ENCODE data around the gene SGSH. TPM values are rescaled to one million over a fixed set of nuclear protein-coding genes. Genes with fewer than 3 reads are reported as not detected.

SGSH gene
- total and polyA plus RNA-seq, 8 donors, result 21.4 to 65.2 (median 29.1) TPM

DNA sequence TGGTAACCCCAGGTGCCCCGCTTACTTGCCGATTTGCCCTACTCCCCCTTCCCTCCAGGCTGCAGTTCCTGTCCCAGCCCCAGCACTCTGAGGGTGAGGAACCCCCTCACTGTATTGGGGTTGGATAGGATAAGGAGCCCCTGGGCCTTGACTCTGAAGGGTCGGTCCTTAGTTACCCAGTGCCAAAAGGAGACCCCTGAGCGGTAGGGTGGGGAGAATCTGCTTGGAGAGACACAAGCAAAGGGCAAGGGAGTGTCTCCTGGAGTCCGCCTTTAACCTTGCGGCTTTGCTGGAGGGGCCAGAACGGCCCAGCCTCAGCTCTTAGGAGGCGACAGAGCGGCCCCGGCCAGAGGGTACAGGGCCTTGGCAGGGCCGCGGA lies 37.3 kb downstream of the SGSH start:
- intact Hi-C loops (cut with DNase I), result no loop called here
- Histone ChIP-seq H3K36me3 (no peaks in the 10 kb centered on the region), H3K4me3 (no peak overlapping the region), H3K27ac (no peak overlapping the region), H3K4me1 (peaks cover 0 to 2% (median 0%) of the 10 kb centered on the region in 3 donors), H3K9me3 (no peaks in the 10 kb centered on the region), H3K27me3 (no peaks in the 10 kb centered on the region)
- DNase-seq (no peak), FAIRE-seq (no peak), ATAC-seq (no peak)
- TF ChIP-seq CTCF (IDR thresholded peaks at IDR 0.05), result no peak
- WGBS, 2 donors, result 90 to 96% methylated on average over 12 of the region's 12 CpGs

GRCh38 chr17:80182118-80182844 lies 37.9 kb downstream of the SGSH start:
- 81 to 84% methylated on average over 29 to 30 of the region's 30 CpGs for WGBS, 2 donors
- no peaks in the 10 kb centered on the region for H3K4me1 ChIP-seq
- H3K27me3 ChIP-seq, result no peaks in the 10 kb centered on the region
- no peaks in the 10 kb centered on the region for H3K36me3 ChIP-seq
- no peak for TF ChIP-seq CTCF (IDR thresholded peaks at IDR 0.05)
- H3K4me3 ChIP-seq, result no peak overlapping the region
- intact Hi-C loops (cut with DNase I), result no loop called here
- H3K27ac ChIP-seq, result no peak overlapping the region
- DNase-seq (no peak), ATAC-seq (no peak), FAIRE-seq (no peak)
- no peaks in the 10 kb centered on the region for H3K9me3 ChIP-seq

DNA sequence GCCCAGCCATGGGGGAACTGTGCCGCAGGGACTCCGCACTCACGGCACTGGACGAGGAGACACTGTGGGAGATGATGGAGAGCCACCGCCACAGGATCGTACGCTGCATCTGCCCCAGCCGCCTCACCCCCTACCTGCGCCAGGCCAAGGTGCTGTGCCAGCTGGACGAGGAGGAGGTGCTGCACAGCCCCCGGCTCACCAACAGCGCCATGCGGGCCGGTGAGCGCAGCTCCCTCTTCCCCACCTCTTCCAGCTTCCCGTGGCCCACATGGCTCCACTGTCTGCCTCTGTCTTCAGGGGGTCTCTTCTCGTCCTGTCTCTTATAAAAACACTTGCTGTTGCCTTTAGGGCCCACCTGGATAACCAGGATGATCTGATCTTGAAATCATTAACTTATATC lies 38.7 kb downstream of the SGSH start:
- Histone ChIP-seq H3K9me3 (no peaks in the 10 kb centered on the region), H3K27ac (no peak overlapping the region), H3K4me3 (no peak overlapping the region), H3K27me3 (no peaks in the 10 kb centered on the region), H3K36me3 (no peaks in the 10 kb centered on the region), H3K4me1 (no peaks in the 10 kb centered on the region)
- TF ChIP-seq CTCF (IDR thresholded peaks at IDR 0.05), result no peak
- 84 to 94% methylated on average over 16 to 17 of the region's 17 CpGs for WGBS, 2 donors
- DNase-seq (no peak), ATAC-seq (no peak), FAIRE-seq (no peak)
- intact Hi-C loops (cut with DNase I), result no loop called here

DNA sequence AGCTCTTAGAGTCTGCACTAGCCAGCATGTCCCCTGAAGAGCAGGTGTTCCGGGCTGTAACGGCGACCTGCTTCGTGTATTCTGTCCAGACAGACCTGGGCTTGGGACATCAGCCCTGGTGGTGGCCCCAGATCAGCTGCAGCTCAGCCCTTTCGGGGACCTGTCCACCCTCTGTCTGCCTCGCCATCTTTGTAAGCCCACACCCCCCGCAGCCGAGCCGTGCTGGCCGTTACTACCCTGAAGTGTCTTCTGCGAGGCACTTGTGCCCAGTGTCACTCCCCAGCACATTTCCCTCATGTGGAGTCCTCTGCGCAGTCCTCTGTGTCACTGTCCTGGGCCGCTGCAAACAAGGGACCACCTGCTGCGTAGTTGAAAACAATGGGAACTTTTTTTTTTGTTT lies 39.9 kb downstream of the SGSH start:
- DNase-seq (no peak), FAIRE-seq (no peak), ATAC-seq (no peak)
- Histone ChIP-seq H3K27ac (no peak overlapping the region), H3K9me3 (no peaks in the 10 kb centered on the region), H3K27me3 (no peaks in the 10 kb centered on the region), H3K36me3 (no peaks in the 10 kb centered on the region), H3K4me3 (no peak overlapping the region), H3K4me1 (no peaks in the 10 kb centered on the region)
- intact Hi-C loops (cut with DNase I), result no loop called here
- WGBS, 2 donors, result 65 to 76% methylated on average over 14 of the region's 14 CpGs
- no peak for TF ChIP-seq CTCF (IDR thresholded peaks at IDR 0.05)

- Histone ChIP-seq H3K36me3 (no peaks in the 10 kb centered on the region), H3K9me3 (no peaks in the 10 kb centered on the region), H3K27ac (no peak overlapping the region), H3K27me3 (no peaks in the 10 kb centered on the region), H3K4me3 (no peak overlapping the region), H3K4me1 (no peaks in the 10 kb centered on the region)
- FAIRE-seq, result no peak
- TF ChIP-seq CTCF (IDR thresholded peaks at IDR 0.05), result no peak
- WGBS, 2 donors, result 74 to 77% methylated on average over 21 of the region's 21 CpGs
- intact Hi-C loops (cut with DNase I), result no loop called here
- ATAC-seq, result no peak
- DNase-seq, result no peak
These were observed 42.0 kb downstream of the SGSH start for GRCh38 chr17:80177986-80178595.

All from pancreas (tissue), 10 donors.